GM18951 (cell line): ENCODE measurements around the gene CRP.

Source experiments
- POLR2A ChIP-seq: IDR thresholded peaks from 4 replicates; pipeline ENCODE4 v1.6.1; 2011; ENCODE audit warnings: mild to moderate bottlenecking; ENCODE audit not compliant: insufficient read length, insufficient read depth; ENCODE audit errors: extremely low read depth
- in situ Hi-C: fragments of 300-500 bp; cut with MboI; formaldehyde crosslinking; loops from one replicate; pipeline ENCODE4 v1.12.0; 2022; ENCODE audit warnings: low sequenced_read_pairs, mixed read lengths, inconsistent platforms; ENCODE audit not compliant: unreplicated experiment

The CRP gene

DNA sequence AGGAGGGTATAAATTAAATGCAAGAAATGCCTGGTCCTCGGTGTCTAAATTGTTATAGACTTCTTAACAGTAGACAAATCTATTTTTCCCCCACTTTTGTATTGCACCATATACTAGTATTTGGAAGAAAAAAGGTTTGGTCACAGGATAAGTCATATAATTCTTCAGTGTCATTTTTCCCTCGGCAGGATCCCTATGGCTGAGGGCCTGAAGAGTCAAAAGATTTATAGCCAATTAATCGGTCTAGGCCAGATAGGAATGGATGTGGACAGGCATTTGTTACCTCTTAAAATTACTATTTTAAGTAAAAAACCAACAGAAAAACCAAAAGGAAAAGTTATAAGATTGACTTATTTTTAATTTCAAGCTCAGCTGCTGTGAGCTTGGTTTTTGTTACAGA lies 45.6 kb downstream of the CRP start:
- TF ChIP-seq POLR2A, result no peak
- in situ Hi-C loops, result no loop called here

DNA sequence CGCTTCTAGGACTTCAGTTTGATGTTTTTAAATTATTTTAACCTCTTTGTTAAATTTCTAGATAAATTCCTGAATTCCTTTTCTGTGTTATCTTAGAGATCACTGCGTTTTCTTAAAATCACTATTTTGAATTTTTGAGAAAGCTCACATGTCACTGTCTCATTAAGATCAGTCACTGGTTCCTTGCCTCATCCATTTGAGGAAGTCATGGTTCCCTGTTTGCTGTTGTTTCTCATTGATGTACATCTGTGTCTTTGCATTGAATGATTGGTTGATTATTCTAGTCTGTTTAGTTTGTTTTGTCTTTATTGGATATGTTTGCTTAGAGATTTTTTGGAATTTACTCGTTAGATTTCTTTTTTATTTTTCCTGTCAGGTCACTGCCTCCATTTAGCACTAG lies 50.1 kb downstream of the CRP start:
- no peak for TF ChIP-seq POLR2A
- in situ Hi-C loops, result no loop called here

DNA sequence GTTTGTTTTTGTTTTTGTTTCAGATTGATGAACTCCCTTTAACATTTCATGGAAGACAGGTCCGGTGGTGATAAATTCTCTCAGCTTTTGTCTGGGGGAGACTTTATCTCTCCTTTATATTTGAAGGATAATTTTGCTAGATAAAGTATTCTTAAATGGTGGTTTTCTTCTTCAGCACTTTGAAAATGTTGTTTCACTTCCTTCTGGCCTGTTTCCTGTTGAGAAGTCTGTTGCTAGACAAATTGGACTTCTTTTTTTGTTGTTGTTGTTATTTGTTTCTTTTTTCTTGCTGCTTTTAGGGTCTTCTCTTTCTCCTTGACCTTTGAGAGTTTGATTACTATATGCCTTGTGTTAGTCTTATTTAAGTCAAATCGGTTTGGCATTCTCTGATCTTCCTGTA lies 50.8 kb downstream of the CRP start:
- TF ChIP-seq POLR2A, result no peak
- in situ Hi-C loops, result no loop called here
